ENCODE measurements around the gene MYEOV.

GRCh38 chr11:69277074-69277809 is 16.7 kb upstream of the MYEOV start:
- no peak for TF ChIP-seq CTCF (IDR thresholded peaks at IDR 0.05)
- TF ChIP-seq POLR2A (IDR thresholded peaks at IDR 0.05; ENCODE audit: low read depth), result no peak

Measured in esophagus muscularis mucosa (tissue), 3 donors.